T47D (cell line): ENCODE data around the gene SLC6A16.

Source experiments
- DNase-seq, 2 experiments: peaks; one replicate each; pipeline versions ENCODE4 v3.0.0 to v3.0.0-alpha.2; 2011 to 2012; ENCODE audit warnings: low read depth in 1 of 2, low spot score in 1 of 2
- JUND ChIP-seq: IDR thresholded peaks from 2 replicates; pipeline ENCODE4 v1.6.1; 2012; ENCODE audit warnings: low read depth
- in situ Hi-C: cut with HindIII; loops from 2 replicates; pipeline ENCODE4 v1.10.0; 2016; ENCODE audit warnings: low sequenced_read_pairs, low pct_unique_long_range_greater_than_20kb

Gene SLC6A16

DNA sequence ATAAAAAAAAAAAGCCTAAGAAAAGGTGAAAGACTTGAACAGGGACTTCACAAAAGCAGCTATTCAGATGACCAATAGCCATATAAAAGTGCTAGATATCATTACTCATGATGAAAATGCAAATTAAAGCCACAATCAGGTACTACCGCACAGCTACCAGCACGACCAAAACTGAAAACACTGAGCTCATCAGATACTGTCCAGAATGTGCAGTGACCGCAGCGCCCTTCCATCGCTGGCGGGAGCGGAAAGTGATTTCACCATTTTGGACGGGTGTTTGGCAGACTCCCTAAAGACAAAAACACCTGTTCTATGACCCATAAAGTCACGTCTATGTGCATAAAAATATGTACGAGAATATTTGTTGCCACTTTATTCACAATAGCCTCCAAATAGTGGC lies 60.7 kb downstream of the SLC6A16 start:
- in situ Hi-C loops = no loop called here
- no peak for DNase-seq
- no peak for TF ChIP-seq JUND

DNA sequence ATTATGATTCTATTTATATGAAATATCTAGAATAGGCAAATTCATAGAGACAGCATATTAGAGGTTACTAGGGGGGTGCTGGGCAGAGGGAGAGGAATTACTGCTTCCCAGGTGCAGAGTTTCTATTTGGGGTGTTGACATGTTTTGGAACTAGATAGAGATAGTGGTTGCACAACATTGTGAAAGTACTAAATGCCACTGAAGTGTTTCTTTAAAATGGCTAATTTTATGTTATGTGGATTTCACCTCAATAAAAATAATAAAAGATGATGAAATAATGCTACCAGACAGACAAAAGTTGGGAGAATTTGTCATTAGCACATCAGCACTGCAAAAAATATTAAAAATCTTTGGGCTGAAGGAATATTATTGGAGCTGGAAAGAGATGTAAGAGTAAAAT lies 63.4 kb downstream of the SLC6A16 start:
- in situ Hi-C loops = no loop called here
- TF ChIP-seq JUND = no peak
- no peak for DNase-seq

DNA sequence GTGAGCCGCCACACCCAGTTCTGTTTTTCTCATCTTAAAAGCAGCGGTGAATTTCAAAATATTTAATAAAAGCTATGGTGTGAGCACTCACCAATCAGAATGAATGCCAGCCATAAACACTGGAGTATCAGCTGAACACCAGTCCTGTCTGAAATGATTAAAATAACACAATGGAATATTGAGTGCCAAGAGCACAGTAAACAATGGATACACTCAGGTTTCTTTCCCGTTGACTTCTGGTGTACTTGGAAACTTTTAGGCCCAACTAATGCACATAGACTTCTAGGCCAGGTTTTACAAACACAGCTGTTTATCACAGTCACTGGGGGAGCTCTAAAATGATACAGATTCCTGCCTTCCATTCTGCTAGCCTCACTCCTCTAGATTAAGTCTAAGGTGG lies 68.3 kb downstream of the SLC6A16 start:
- no peak for DNase-seq
- no peak for TF ChIP-seq JUND
- in situ Hi-C loops = no loop called here

DNA sequence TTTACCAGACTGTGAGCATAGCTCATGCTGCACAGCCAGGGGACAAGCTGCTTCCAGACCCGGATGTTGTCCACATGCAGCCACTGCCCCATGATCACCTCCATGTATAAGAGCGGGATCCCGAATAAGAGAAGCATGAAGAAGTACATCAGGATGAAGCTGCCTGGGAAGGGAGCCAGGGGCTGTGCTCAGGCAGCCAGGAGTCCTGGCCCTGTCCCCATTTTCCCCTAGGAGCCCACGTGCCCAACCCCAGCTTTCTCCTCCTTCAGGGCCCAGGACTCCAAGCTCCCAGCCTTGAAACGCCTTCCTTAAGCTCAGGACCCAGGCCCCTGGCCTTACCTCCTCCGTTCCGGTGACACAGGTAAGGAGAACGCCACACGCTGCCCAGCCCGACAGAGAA lies 69.3 kb downstream of the SLC6A16 start:
- no peak for DNase-seq
- TF ChIP-seq JUND = no peak
- in situ Hi-C loops = no loop called here

DNA sequence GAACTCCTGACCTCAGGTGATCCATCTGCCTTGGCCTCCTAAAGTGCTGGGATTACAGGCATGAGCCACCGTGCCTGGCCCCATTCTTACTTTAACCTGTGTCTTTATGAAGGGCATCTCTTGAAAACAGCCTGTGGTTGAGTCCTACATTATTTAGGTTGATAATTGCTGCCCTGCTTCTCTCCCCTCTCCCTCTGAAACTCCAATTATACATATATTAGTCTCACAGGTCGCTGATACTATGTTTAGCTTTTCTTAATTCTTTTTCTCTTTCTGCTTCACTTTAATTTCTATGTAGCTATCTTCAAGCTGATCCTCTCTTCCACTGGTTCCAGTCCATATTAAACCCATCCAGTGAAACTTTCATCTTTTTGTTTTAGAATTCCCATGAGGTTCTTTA lies 75.1 kb downstream of the SLC6A16 start:
- in situ Hi-C loops = no loop called here
- TF ChIP-seq JUND = no peak

GRCh38 chr19:49247676-49248075 lies 77.3 kb downstream of the SLC6A16 start:
- in situ Hi-C loops = no loop called here
- no peak for TF ChIP-seq JUND
- DNase-seq = no peak

More for the DNA sequence above, 75.1 kb downstream of the SLC6A16 start:
- DNase-seq = no peak

- DNase-seq = no peak
- in situ Hi-C loops = no loop called here
- TF ChIP-seq JUND = no peak
These were observed 80.7 kb downstream of the SLC6A16 start for GRCh38 chr19:49244256-49244655.

DNA sequence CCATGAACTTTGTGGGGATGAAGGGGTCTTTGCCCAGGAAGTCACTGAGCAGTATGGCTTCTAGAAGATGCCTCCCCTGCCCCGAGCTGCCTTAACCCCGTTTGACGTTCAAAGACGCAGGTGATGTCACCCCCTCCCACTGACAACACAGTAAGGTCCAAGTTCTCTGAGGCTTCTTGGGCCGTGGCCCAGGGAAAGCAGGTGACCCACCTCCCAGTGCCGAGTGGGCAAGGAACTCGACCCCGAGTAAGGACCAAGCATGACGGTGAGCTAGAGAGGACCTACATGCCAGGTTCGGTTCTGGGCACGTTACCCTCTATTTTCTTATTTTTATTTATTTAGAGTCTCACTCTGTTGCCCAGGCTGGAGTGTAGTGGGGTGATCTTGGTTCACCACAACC lies 81.3 kb downstream of the SLC6A16 start:
- DNase-seq = no peak
- TF ChIP-seq JUND = no peak
- in situ Hi-C loops = no loop called here

DNA sequence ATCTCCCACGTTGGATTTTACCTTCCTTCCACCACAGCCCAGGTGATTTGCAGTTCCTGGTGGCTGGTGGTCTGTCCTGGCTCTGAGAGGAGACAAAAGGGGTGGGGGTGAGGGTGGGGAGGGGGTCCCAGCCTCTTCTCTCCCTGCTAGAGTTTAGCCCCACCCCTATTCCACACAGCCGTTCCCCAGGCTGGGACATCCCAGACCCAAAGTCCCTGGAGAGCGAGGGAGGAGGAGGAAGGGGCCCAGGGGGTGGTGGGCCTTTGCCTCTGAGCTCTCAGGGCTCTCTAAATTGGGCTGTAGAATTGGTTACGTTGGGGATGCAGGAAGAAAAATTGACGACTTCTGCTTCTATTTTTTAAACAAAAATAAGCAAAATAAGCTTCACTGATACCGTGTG lies 81.9 kb downstream of the SLC6A16 start:
- no peak for TF ChIP-seq JUND
- in situ Hi-C loops = no loop called here
- DNase-seq = no peak

- DNase-seq = no peak
- in situ Hi-C loops = no loop called here
- no peak for TF ChIP-seq JUND
These were observed 83.2 kb downstream of the SLC6A16 start for GRCh38 chr19:49241769-49242168.
